GM23248 (cell line): Measurements from ENCODE around the gene MEGF6. TPM values are rescaled to one million over a fixed set of nuclear protein-coding genes. Genes with fewer than 3 reads are reported as not detected.
"Not testable (repeated sequence)": the region's sequence is repeated elsewhere in the genome, so short reads cannot be mapped to it uniquely, and the experiment has no call there.

Experiments used
- DNase-seq: peaks from one replicate; pipeline ENCODE4 v3.0.0-alpha.2; 2015
- H2AFZ ChIP-seq: fragments of 200-600 bp; sonication (generic); 2 replicates; pipeline ENCODE4 v1.6.1; 2016; ENCODE audit warnings: antibody characterized with exemption
- H3F3A ChIP-seq: fragments of 200-600 bp; sonication (generic); 2 replicates; pipeline ENCODE4 v1.6.1; 2016; ENCODE audit warnings: mild to moderate bottlenecking, antibody characterized with exemption, mixed run types; ENCODE audit not compliant: insufficient read depth
- H3K27ac ChIP-seq: fragments of 200-600 bp; sonication (generic); 2 replicates; pipeline ENCODE4 v1.5.1; 2016; ENCODE audit warnings: mild to moderate bottlenecking
- H3K27me3 ChIP-seq: fragments of 200-600 bp; sonication (generic); replicated peaks from 2 replicates; pipeline ENCODE4 v1.6.1; 2016; ENCODE audit warnings: mild to moderate bottlenecking; ENCODE audit not compliant: insufficient read depth
- H3K36me3 ChIP-seq: fragments of 200-600 bp; sonication (generic); 2 replicates; pipeline ENCODE4 v1.6.1; 2016; ENCODE audit warnings: low read depth, mild to moderate bottlenecking
- H3K4me1 ChIP-seq: fragments of 200-600 bp; sonication (generic); 2 replicates; pipeline ENCODE4 v1.6.1; 2016; ENCODE audit warnings: mild to moderate bottlenecking; ENCODE audit not compliant: insufficient read depth
- H3K4me2 ChIP-seq: fragments of 200-600 bp; sonication (generic); one replicate; pipeline ENCODE4 v1.6.1; 2016; ENCODE audit warnings: mild to moderate bottlenecking; ENCODE audit not compliant: unreplicated experiment
- H3K4me3 ChIP-seq: fragments of 200-600 bp; sonication (generic); 2 replicates; pipeline ENCODE4 v1.5.1; 2016; ENCODE audit warnings: mild to moderate bottlenecking
- H3K79me2 ChIP-seq: fragments of 200-600 bp; sonication (generic); 2 replicates; pipeline ENCODE4 v1.6.1; 2016; ENCODE audit warnings: mild to moderate bottlenecking; ENCODE audit not compliant: insufficient read depth
- H3K9ac ChIP-seq: fragments of 200-600 bp; sonication (generic); 2 replicates; pipeline ENCODE4 v1.6.1; 2016; ENCODE audit warnings: mild to moderate bottlenecking
- H3K9me2 ChIP-seq: fragments of 200-600 bp; sonication (generic); 2 replicates; pipeline ENCODE4 v1.6.1; 2016; ENCODE audit warnings: mixed run types, mild to moderate bottlenecking, moderate library complexity; ENCODE audit not compliant: insufficient read depth
- H3K9me3 ChIP-seq: fragments of 200-600 bp; sonication (generic); one replicate; pipeline ENCODE4 v1.6.1; 2017; ENCODE audit warnings: low read depth
- H4K20me1 ChIP-seq: fragments of 200-600 bp; sonication (generic); 2 replicates; pipeline ENCODE4 v1.6.0; 2016; ENCODE audit not compliant: insufficient read depth
- EZH2 ChIP-seq: fragments of 200-600 bp; sonication (generic); IDR thresholded peaks from 2 replicates; pipeline ENCODE4 v1.6.1; 2018; ENCODE audit warnings: antibody characterized with exemption, mild to moderate bottlenecking; ENCODE audit not compliant: insufficient read depth, poor library complexity, severe bottlenecking
- EZH2phosphoT487 ChIP-seq: fragments of 200-600 bp; sonication (generic); IDR thresholded peaks from 2 replicates; pipeline ENCODE4 v1.6.1; 2018; ENCODE audit warnings: antibody characterized with exemption, moderate library complexity, mild to moderate bottlenecking, low read depth; ENCODE audit not compliant: insufficient read depth
- WGBS, 2 experiments: methylation state at CpG; one replicate each; pipeline ENCODE4 v1.1.6; 2015 to 2017; ENCODE audit warnings: low lambda C conversion rate in 2 of 2, low coverage in 1 of 2; ENCODE audit errors: missing lambda C conversion rate in 2 of 2; 5-methylcytosine and 5-hydroxymethylcytosine counted together
- in situ Hi-C: fragments of 300-500 bp; cut with MboI; formaldehyde crosslinking; loops from 2 replicates; pipeline ENCODE4 v1.15.0; 2020
- polyA plus RNA-seq: library from polyadenylated mRNA; unstranded; fragments of >200 nt; fragmentation: Nextera tagmentation; extraction: Ambion mirVana; gene quantifications from 2 replicates; pipeline ENCODE4 v1.2.1, GENCODE V29; 2016
- total RNA-seq: library from RNA; depleted of rRNA; stranded (reverse); fragments of >200 nt; shearing (Covaris generic); gene quantifications from 2 replicates; pipeline ENCODE4 v1.2.3, GENCODE V29; 2014

MEGF6 gene
- total and polyA plus RNA-seq, 2 experiments from 2014 or later = 37.9 to 108 TPM

DNA sequence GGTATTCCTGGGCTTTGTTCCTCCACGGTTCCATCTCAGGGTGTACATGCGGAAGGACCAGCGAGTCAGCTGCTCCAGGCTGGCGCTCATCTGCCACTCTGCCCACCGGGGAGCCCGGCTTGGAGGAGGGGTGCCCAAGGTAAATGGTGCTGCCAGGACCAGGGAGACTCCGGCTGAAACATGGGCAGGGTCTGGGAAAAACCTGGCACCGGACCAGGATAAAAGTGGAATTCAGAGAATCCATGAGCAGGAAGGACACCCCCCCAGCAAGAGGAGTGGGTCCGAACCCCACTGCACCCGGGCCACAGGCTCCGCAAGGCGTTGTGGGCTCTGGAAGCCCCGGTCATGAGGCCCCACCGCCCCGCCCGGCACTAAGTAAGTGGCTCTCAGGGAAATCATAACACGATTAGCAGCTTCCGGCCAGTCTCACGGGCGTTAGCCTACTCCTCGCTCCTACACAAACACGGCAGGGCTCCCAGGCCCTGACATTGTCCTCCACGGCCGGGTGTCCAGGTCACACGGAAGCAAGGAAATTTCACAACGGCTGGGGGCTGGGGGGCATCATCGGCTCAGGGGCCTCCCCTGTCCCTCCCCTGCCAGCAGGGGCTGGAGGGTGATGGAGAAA lies 21.1 kb downstream of the MEGF6 start:
- DNase-seq = no peak
- Histone ChIP-seq H4K20me1 (no peaks in the 10 kb centered on the region), H3K27me3 (no peaks in the 10 kb centered on the region; the same call in 1 of the 2 replicates), H3K27ac (no peak overlapping the region), H3K4me1 (no peaks in the 10 kb centered on the region), H3K9me3 (no peaks in the 10 kb centered on the region), H3K4me3 (no peak overlapping the region), H3K4me2 (no peak overlapping the region), H3K79me2 (no peaks in the 10 kb centered on the region), H3K9ac (no peak overlapping the region), H3K36me3 (no peaks in the 10 kb centered on the region), H3F3A (no peaks in the 10 kb centered on the region), H3K9me2 (no peaks in the 10 kb centered on the region), H2AFZ (no peak overlapping the region)
- in situ Hi-C loops = no loop called here
- 73 to 78% methylated on average over 27 of the region's 27 CpGs for WGBS, 2 experiments
- TF ChIP-seq EZH2phosphoT487 (no peak), EZH2 (no peak)

DNA sequence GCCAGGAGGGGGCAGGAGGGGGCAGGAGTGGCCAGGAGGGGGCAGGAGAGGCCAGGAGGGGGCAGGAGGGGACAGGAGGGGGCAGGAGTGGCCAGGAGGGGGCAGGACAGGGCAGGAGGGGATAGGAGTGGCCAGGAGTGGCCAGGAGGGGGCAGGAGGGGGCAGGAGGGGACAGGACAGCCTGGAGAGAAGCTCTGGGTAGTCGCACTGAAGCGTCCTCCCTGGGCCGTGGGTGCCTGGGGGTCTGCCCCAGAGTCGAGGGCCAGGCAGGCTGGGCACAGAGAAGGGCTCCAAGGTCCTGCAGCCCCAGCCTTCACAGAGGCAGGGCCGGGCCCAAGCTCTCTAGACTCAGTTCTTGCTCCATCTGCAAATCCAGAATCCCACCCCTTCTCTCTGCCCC lies 22.9 kb downstream of the MEGF6 start:
- Histone ChIP-seq H4K20me1 (no peaks in the 10 kb centered on the region), H3K4me2 (no peak overlapping the region), H3K9me3 (no peaks in the 10 kb centered on the region), H3F3A (no peaks in the 10 kb centered on the region), H3K9me2 (no peaks in the 10 kb centered on the region), H3K79me2 (no peaks in the 10 kb centered on the region), H3K36me3 (no peaks in the 10 kb centered on the region), H3K27ac (no peak overlapping the region), H3K4me3 (no peak overlapping the region), H3K4me1 (no peaks in the 10 kb centered on the region), H3K9ac (no peak overlapping the region), H2AFZ (no peak overlapping the region), H3K27me3 (no peaks in the 10 kb centered on the region; the same call in 1 of the 2 replicates)
- TF ChIP-seq EZH2phosphoT487 = no peak
- no peak for TF ChIP-seq EZH2
- WGBS, 2 experiments = 84 to 100% methylated on average over 1 to 5 of the region's 5 CpGs
- no peak for DNase-seq
- in situ Hi-C loops = no loop called here

DNA sequence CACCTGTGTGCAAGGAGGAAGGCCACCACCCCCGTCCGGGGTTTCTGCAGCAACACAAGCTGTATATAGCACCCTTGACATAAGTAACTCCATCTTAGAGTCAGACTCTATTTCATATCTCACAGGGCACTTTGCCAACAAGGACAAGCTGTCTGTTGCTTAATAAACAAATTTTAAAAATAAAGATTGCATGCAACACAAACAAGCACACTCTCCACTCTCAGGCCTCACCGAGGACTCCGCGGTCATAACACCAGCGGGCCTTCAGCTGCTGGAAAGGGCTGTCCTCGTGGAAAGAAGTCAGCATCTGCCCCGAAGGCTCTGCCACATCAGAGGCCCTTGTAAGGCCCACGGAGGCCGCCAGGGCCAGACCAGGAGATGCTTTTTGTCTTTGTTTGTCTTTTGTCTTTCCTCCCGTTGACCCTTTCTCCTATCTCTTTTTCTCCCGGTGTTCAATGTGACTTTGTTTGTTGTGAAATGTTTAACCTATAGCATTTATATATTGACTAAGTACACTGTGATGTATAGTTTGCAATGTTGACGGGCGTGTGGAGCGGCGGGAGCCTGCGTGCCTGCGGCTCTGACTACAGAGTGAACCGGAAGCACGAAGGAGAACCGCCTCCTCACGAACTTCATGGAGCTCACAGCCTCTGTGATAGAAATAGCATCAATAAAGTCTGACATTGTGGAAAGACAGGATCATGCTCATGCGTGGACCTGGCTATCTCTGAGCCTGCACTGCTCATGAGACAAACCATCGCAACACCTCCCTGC lies 24.1 kb downstream of the MEGF6 start:
- no peaks in the 10 kb centered on the region for H3K9me3 ChIP-seq
- no peak overlapping the region for H2AFZ ChIP-seq
- no peak overlapping the region for H3K27ac ChIP-seq
- no peak for DNase-seq
- WGBS, 2 experiments = 83% methylated on average over 24 of the region's 24 CpGs
- no peaks in the 10 kb centered on the region; the same call in 1 of the 2 replicates for H3K27me3 ChIP-seq
- H3K79me2 ChIP-seq = no peaks in the 10 kb centered on the region
- no peaks in the 10 kb centered on the region for H3K36me3 ChIP-seq
- H3F3A ChIP-seq = no peaks in the 10 kb centered on the region
- TF ChIP-seq EZH2 (no peak), EZH2phosphoT487 (no peak)
- H3K4me3 ChIP-seq = no peak overlapping the region
- H3K9ac ChIP-seq = no peak overlapping the region
- H3K4me1 ChIP-seq = no peaks in the 10 kb centered on the region
- in situ Hi-C loops = no loop called here
- H3K4me2 ChIP-seq = no peak overlapping the region
- no peaks in the 10 kb centered on the region for H4K20me1 ChIP-seq
- H3K9me2 ChIP-seq = no peaks in the 10 kb centered on the region

DNA sequence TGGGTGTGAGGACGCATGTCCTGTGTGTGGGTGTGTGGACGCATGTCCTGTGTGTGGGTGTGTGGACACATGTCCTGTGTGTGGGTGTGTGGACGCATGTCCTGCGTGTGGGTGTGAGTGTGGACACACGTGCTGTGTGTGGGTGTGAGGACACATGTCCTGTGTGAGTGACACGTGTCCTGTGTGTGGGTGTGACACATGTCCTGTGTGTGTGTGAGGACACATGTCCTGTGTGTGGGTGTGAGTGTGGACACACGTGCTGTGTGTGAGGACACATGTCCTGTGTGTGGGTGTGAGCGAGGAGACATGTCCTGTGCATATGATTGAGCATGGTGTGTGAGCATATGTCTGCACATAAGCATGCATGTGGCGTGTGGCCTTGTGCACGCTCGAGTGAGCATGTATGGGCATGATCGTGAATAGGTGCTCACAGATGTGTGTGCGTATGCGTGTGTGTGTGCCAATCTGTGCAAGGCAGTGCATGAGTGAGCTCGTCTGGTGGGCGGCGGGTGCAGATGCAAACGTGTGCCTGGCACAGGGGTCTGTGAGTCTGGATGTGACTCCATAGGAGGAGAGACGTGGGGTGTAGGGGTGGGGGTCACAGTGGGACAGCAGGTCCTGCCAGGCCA lies 25.3 kb downstream of the MEGF6 start:
- H3K27me3 ChIP-seq = no peaks in the 10 kb centered on the region; the same call in 1 of the 2 replicates
- in situ Hi-C loops = no loop called here
- H3K9me2 ChIP-seq = no peaks in the 10 kb centered on the region
- 69 to 73% methylated on average over 19 of the region's 19 CpGs for WGBS, 2 experiments
- no peaks in the 10 kb centered on the region for H3F3A ChIP-seq
- no peak overlapping the region for H3K4me3 ChIP-seq
- H3K79me2 ChIP-seq = no peaks in the 10 kb centered on the region
- no peaks in the 10 kb centered on the region for H3K9me3 ChIP-seq
- H3K36me3 ChIP-seq = no peaks in the 10 kb centered on the region
- no peak overlapping the region for H3K27ac ChIP-seq
- no peak overlapping the region for H3K4me2 ChIP-seq
- TF ChIP-seq EZH2 (no peak), EZH2phosphoT487 (no peak)
- no peak for DNase-seq
- no peaks in the 10 kb centered on the region for H4K20me1 ChIP-seq
- H2AFZ ChIP-seq = no peak overlapping the region
- H3K4me1 ChIP-seq = no peaks in the 10 kb centered on the region
- H3K9ac ChIP-seq = no peak overlapping the region

DNA sequence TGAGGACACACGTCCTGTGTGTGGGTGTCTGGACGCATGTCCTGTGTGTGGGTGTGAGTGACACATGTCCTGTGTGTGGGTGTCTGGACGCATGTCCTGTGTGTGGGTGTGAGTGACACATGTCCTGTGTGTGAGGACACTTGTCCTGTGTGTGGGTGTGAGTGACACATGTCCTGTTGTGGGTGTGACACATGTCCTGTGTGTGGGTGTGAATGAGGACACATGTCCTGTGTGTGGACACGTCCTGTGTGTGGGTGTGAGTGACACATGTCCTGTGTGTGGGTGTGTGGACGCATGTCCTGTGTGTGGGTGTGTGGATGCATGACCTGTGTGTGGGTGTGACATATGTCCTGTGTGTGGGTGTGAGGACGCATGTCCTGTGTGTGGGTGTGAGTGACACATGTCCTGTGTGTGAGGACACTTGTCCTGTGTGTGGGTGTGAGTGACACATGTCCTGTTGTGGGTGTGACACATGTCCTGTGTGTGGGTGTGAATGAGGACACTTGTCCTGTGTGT lies 25.9 kb downstream of the MEGF6 start:
- H4K20me1 ChIP-seq, H3K9ac ChIP-seq, in situ Hi-C loops, H3K9me2 ChIP-seq, H3K79me2 ChIP-seq, H3K9me3 ChIP-seq, H3K36me3 ChIP-seq, DNase-seq, H3K4me2 ChIP-seq, H3K4me3 ChIP-seq, H3K27ac ChIP-seq, H3K4me1 ChIP-seq, H3K27me3 ChIP-seq, H3F3A ChIP-seq, H2AFZ ChIP-seq: not testable (repeated sequence)
- WGBS, 2 experiments = 58 to 76% methylated on average over 3 to 6 of the region's 6 CpGs
